GM19397 (cell line): ENCODE measurements around the gene UBE2D3.
A peak's percentile ranks its signal among the peaks of the same experiment; 100 is the strongest.
"Not testable (repeated sequence)": the region's sequence is repeated elsewhere in the genome, so short reads cannot be mapped to it uniquely, and the experiment has no call there.

Experiments used
- ATAC-seq: cut with Tn5 transposase; IDR thresholded peaks from one replicate; pipeline ENCODE4 v1.9.1; 2021; ENCODE audit warnings: mild to moderate bottlenecking, moderate library complexity; ENCODE audit not compliant: unreplicated experiment

UBE2D3 gene

GRCh38 chr4:102832105-102832504, 4.8 kb upstream of the UBE2D3 start:
- ATAC-seq = no peak

GRCh38 chr4:102829803-102830202, 2.5 kb upstream of the UBE2D3 start:
- no peak for ATAC-seq

GRCh38 chr4:102828497-102828808, 1.1 kb upstream of the UBE2D3 start:
- no peak for ATAC-seq

GRCh38 chr4:102827674-102828496, 534 bp upstream of the UBE2D3 start:
- peak; percentile 75 for ATAC-seq

- ATAC-seq = peak; percentile 0
These were observed 1.1 kb downstream of the UBE2D3 start for GRCh38 chr4:102826105-102826889.

- ATAC-seq = no peak
These were observed 1.9 kb downstream of the UBE2D3 start for GRCh38 chr4:102825261-102826091.

- no peak for ATAC-seq
These were observed 3.0 kb downstream of the UBE2D3 start for GRCh38 chr4:102824398-102824797.

- no peak for ATAC-seq
These were observed 3.5 kb downstream of the UBE2D3 start for GRCh38 chr4:102823897-102824296.

GRCh38 chr4:102823464-102823863, 3.9 kb downstream of the UBE2D3 start:
- ATAC-seq = no peak

GRCh38 chr4:102819588-102820365, 7.6 kb downstream of the UBE2D3 start:
- no peak for ATAC-seq

- ATAC-seq = not testable (repeated sequence)
These were observed 8.3 kb downstream of the UBE2D3 start for GRCh38 chr4:102819100-102819499.

- no peak for ATAC-seq
These were observed 9.6 kb downstream of the UBE2D3 start for GRCh38 chr4:102817613-102818268.

GRCh38 chr4:102817021-102817605, 10.2 kb downstream of the UBE2D3 start:
- ATAC-seq = no peak

GRCh38 chr4:102815981-102816380, 11.4 kb downstream of the UBE2D3 start:
- ATAC-seq = no peak

GRCh38 chr4:102809691-102810090, 17.7 kb downstream of the UBE2D3 start:
- no peak for ATAC-seq

GRCh38 chr4:102809190-102809589, 18.2 kb downstream of the UBE2D3 start:
- no peak for ATAC-seq

GRCh38 chr4:102808009-102808408, 19.3 kb downstream of the UBE2D3 start:
- ATAC-seq = no peak

- no peak for ATAC-seq
These were observed 20.0 kb downstream of the UBE2D3 start for GRCh38 chr4:102807345-102807744.

GRCh38 chr4:102799816-102800215, 27.5 kb downstream of the UBE2D3 start:
- no peak for ATAC-seq

- ATAC-seq = no peak
These were observed 32.4 kb downstream of the UBE2D3 start for GRCh38 chr4:102794999-102795398.
